Smooth muscle cell (in vitro differentiated cells): ENCODE results near the gene TDRD6. TPM values are rescaled to one million over a fixed set of nuclear protein-coding genes. Genes with fewer than 3 reads are reported as not detected.
"Not testable (repeated sequence)": the region's sequence is repeated elsewhere in the genome, so short reads cannot be mapped to it uniquely, and the experiment has no call there.

ENCODE experiments used
- DNase-seq: peaks from one replicate; lab custom pipeline; 2025; ENCODE audit not compliant: unreplicated experiment; lab: John Stamatoyannopoulos, UW
- H2AFZ ChIP-seq: fragments of 200-600 bp; sonication (generic); 2 replicates; pipeline ENCODE4 v1.6.0; 2016; ENCODE audit warnings: antibody characterized with exemption, low read depth, mild to moderate bottlenecking
- H3F3A ChIP-seq: fragments of 200-600 bp; sonication (generic); 2 replicates; pipeline ENCODE4 v1.6.0; 2017; ENCODE audit warnings: antibody characterized with exemption, low read depth
- H3K27ac ChIP-seq: fragments of 200-600 bp; sonication (generic); 2 replicates; pipeline ENCODE4 v1.5.1; 2016; ENCODE audit warnings: low read depth, mild to moderate bottlenecking
- H3K27me3 ChIP-seq: fragments of 200-600 bp; sonication (generic); 2 replicates; pipeline ENCODE4 v1.6.1; 2016; ENCODE audit warnings: low read depth, mild to moderate bottlenecking
- H3K36me3 ChIP-seq: fragments of 200-600 bp; sonication (generic); 2 replicates; pipeline ENCODE4 v1.5.1; 2016; ENCODE audit warnings: low read depth
- H3K4me1 ChIP-seq: fragments of 200-600 bp; sonication (generic); 2 replicates; pipeline ENCODE4 v1.5.1; 2016; ENCODE audit warnings: low read depth
- H3K4me2 ChIP-seq: fragments of 200-600 bp; sonication (generic); 2 replicates; pipeline ENCODE4 v1.6.0; 2016; ENCODE audit warnings: mild to moderate bottlenecking
- H3K4me3 ChIP-seq: fragments of 200-600 bp; sonication (generic); 2 replicates; pipeline ENCODE4 v1.5.1; 2016; ENCODE audit warnings: mild to moderate bottlenecking
- H3K79me2 ChIP-seq: fragments of 200-600 bp; sonication (generic); 2 replicates; pipeline ENCODE4 v1.6.0; 2016; ENCODE audit warnings: low read depth, mild to moderate bottlenecking
- H3K9ac ChIP-seq: fragments of 200-600 bp; sonication (generic); 2 replicates; pipeline ENCODE4 v1.6.0; 2016; ENCODE audit warnings: low read depth
- H3K9me3 ChIP-seq: fragments of 200-600 bp; sonication (generic); replicated peaks from 2 replicates; pipeline ENCODE4 v1.5.1; 2016; ENCODE audit warnings: low read depth
- H4K20me1 ChIP-seq: fragments of 200-600 bp; sonication (generic); 2 replicates; pipeline ENCODE4 v1.6.0; 2016; ENCODE audit warnings: low read depth
- WGBS: methylation state at CpG from one replicate; pipeline ENCODE4 v1.1.7; 2016; ENCODE audit warnings: low lambda C conversion rate; 5-methylcytosine and 5-hydroxymethylcytosine counted together
- polyA plus RNA-seq: library from polyadenylated mRNA; unstranded; fragments of >200 nt; fragmentation: Nextera tagmentation; extraction: Ambion mirVana; gene quantifications from 2 replicates; pipeline ENCODE4 v1.2.1, GENCODE V29; 2016
- total RNA-seq: library from RNA; depleted of rRNA; stranded (reverse); fragments of >200 nt; gene quantifications from 2 replicates; pipeline ENCODE4 v1.2.3, GENCODE V29; 2014
- TF ChIP-seq, protein P1 (sequence below): fragments of 200-600 bp; sonication (generic); IDR thresholded peaks from 2 replicates; pipeline ENCODE4 v1.5.1; 2017; ENCODE audit warnings: borderline replicate concordance, mild to moderate bottlenecking, antibody characterized with exemption; ENCODE audit not compliant: insufficient read depth, poor library complexity, severe bottlenecking

TDRD6 gene
- total and polyA plus RNA-seq, 2 experiments from 2014 or later = under 0.01 TPM; not detected in 1

DNA sequence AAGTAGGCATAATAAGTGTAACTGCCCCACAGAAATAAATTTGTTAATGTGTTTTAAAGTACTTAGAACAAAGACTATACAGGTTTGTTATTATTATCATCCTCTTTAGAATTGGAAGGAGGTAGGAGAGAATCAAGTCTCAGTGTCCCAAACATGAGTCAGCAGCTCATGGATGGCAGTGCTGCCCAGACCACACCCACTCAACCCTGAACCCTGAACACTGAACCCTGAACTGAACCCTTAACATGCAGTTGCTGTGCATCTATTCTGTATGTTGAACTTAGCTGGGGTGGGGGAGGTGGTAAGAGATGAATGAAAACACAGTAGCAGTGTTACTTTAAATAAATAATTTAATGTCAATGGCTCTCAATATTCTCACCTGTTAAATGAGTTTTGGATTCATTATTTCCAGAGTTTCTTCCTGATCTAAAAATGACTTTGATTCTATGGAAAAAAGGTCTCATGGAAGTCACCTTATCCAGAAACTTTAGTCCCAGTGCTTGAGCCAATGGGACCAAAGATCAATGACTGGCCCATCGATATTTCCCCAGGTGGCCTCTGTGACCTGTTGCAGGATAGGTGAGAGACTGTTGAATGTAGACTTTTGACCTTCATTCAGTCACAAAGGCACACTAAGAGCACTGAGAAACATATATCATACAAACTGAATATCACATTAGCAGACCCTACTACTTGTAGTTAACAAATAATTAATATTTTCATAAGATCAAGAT lies 55.9 kb downstream of the TDRD6 start:
- Histone ChIP-seq H3K9ac (no peak overlapping the region), H3K27me3 (peaks cover 14% of the 10 kb centered on the region), H3K79me2 (no peaks in the 10 kb centered on the region), H3K4me3 (no peak overlapping the region), H3K4me2 (no peak overlapping the region), H3F3A (no peaks in the 10 kb centered on the region), H3K9me3 (no peaks in the 10 kb centered on the region), H3K27ac (no peak overlapping the region), H4K20me1 (no peaks in the 10 kb centered on the region), H2AFZ (no peak overlapping the region), H3K36me3 (no peaks in the 10 kb centered on the region), H3K4me1 (no peaks in the 10 kb centered on the region)
- 85% methylated on average over 1 of the region's 1 CpG for WGBS
- no peak for DNase-seq
- TF ChIP-seq, protein P1, sequence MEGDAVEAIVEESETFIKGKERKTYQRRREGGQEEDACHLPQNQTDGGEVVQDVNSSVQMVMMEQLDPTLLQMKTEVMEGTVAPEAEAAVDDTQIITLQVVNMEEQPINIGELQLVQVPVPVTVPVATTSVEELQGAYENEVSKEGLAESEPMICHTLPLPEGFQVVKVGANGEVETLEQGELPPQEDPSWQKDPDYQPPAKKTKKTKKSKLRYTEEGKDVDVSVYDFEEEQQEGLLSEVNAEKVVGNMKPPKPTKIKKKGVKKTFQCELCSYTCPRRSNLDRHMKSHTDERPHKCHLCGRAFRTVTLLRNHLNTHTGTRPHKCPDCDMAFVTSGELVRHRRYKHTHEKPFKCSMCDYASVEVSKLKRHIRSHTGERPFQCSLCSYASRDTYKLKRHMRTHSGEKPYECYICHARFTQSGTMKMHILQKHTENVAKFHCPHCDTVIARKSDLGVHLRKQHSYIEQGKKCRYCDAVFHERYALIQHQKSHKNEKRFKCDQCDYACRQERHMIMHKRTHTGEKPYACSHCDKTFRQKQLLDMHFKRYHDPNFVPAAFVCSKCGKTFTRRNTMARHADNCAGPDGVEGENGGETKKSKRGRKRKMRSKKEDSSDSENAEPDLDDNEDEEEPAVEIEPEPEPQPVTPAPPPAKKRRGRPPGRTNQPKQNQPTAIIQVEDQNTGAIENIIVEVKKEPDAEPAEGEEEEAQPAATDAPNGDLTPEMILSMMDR = no peak

DNA sequence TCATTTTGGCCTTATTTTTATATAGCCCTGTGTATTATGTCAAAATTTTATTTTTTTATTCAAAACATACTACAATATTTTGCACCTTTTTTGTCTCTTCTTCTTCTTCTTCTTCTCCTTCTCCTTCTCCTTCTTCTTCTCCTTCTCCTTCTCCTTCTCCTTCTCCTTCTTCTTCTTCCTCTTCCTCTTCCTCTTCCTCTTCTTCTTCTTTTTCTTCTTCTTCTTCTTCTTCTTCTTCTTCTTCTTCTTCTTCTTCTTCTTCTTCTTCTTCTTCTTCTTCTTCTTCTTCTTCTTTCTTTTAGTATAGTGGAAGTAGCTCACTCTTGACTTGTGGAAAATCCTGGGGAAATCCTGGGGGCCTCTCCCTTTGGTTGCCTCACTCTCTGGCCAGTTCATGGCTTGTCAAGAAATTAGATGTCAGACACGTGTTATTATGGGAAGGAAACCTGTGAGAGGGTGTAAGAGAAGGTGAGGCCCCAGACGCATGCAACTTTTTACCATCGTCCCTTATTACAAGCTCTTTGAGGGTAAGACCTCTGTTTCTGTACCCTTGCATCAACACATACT lies 56.6 kb downstream of the TDRD6 start:
- WGBS = 86% methylated on average over 3 of the region's 3 CpGs
- H3K79me2 ChIP-seq, H3K36me3 ChIP-seq: not testable (repeated sequence)

DNA sequence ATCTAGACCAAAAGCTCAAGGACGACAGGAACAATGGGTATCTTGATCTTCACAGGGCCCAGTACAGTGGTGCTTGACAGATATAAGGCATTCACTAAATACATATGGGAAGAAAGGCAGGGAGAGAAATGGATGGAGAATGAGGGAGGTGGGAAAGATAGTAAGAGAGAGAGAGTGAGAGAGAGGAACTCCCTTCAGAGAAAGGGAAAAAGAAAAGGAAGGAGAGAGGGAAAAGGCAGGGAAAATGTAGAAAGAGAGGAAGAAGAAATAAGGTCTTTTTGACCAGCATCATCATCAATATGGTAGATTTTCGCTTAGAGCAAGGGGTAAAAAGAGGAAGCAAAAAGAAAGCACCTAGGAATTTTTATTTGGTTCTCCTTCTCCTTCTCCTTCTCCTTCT lies 58.3 kb downstream of the TDRD6 start:
- H3K4me2 ChIP-seq = no peak overlapping the region
- TF ChIP-seq, protein P1 = no peak

More for the DNA sequence above, 56.6 kb downstream of the TDRD6 start:
- DNase-seq, H3F3A ChIP-seq, H3K4me3 ChIP-seq, H2AFZ ChIP-seq, H3K27ac ChIP-seq, H3K27me3 ChIP-seq, H3K4me2 ChIP-seq, H4K20me1 ChIP-seq, H3K9me3 ChIP-seq, H3K4me1 ChIP-seq, H3K9ac ChIP-seq: not testable (repeated sequence)

DNA sequence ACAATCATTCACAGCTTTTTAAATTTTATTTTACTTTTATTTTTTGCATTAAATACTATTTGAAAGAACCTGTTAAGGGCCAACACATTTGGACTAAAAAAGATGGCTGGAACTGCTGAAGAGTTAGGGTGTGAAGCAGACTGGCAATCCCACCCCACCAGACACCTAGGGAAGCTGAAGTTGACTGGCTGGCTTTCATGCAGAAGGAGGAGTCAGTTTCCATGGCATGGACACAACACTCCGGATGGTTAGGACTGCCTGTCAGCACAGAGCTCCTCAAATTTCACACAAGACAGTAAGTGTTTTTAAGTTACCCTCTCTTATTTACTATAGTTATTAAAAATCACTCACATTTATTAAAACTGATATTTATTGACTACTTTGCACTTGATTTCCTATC lies 59.0 kb downstream of the TDRD6 start, which contains the start of gene ANKRD66:
Gene ANKRD66 (plus strand): TSS at position 238 of the 400 bp plus-strand sequence. CDS start 5,016 bp downstream, outside the sequence.
- DNase-seq = no peak
- H3K4me3 ChIP-seq = no peak within 1 kb of the TSS
- TF ChIP-seq, protein P1 = no peak
- H3K9ac ChIP-seq = no peak within 1 kb of the TSS
- 81% methylated on average over 1 of the region's 1 CpG for WGBS
- no peaks in the 10 kb centered on the region for H3K4me1 ChIP-seq
- no peaks in the 10 kb centered on the region for H3F3A ChIP-seq
- H3K27ac ChIP-seq = no peak within 1 kb of the TSS
- no peaks in the 10 kb centered on the region for H3K9me3 ChIP-seq
- no peak within 1 kb of the TSS for H3K4me2 ChIP-seq
- H4K20me1 ChIP-seq = no peaks in the 10 kb centered on the region
- peaks cover 9% of the 10 kb centered on the region for H3K27me3 ChIP-seq
- no peaks in the 10 kb centered on the region for H3K79me2 ChIP-seq
- no peaks in the 10 kb centered on the region for H3K36me3 ChIP-seq
- no peak within 1 kb of the TSS for H2AFZ ChIP-seq

More for the DNA sequence above, 58.3 kb downstream of the TDRD6 start:
- H3K9me3 ChIP-seq = no peaks in the 10 kb centered on the region
- 82% methylated on average over 2 of the region's 2 CpGs for WGBS
- peaks cover 9% of the 10 kb centered on the region for H3K27me3 ChIP-seq
- H4K20me1 ChIP-seq = no peaks in the 10 kb centered on the region
- no peak overlapping the region for H3K4me3 ChIP-seq
- no peaks in the 10 kb centered on the region for H3K79me2 ChIP-seq
- H3F3A ChIP-seq = no peaks in the 10 kb centered on the region
- H3K27ac ChIP-seq = no peak overlapping the region
- no peak overlapping the region for H2AFZ ChIP-seq
- no peak overlapping the region for H3K9ac ChIP-seq
- H3K36me3 ChIP-seq = no peaks in the 10 kb centered on the region
- no peaks in the 10 kb centered on the region for H3K4me1 ChIP-seq
- no peak for DNase-seq
